GM12878 (cell line): ENCODE measurements around the gene BTG1. TPM values are rescaled to one million over a fixed set of nuclear protein-coding genes. Genes with fewer than 3 reads are reported as not detected.
A peak's percentile ranks its signal among the peaks of the same experiment; 100 is the strongest.

Experiments used
- ATAC-seq: fragments of 200-7000 bp; cut with Tn5 transposase; 3 replicates; pipeline ENCODE4 v1.9.1; 2020; ENCODE audit warnings: mild to moderate bottlenecking, moderate library complexity
- BruUV-seq: library from RNA; stranded (reverse); fragments of 400-500 nt; replicated peaks from 2 replicates; lab custom pipeline; 2021; lab: Mats Ljungman, UMichigan
- CTCF ChIA-PET: fragments of 300-600 bp; sonication (Branson Sonifier 250); formaldehyde crosslinking; extraction: SDS; loops from one replicate; lab custom pipeline; 2021; ENCODE audit warnings: inconsistent platforms; lab: Yijun Ruan, JAX
- POLR2A ChIA-PET: fragments of 350-600 bp; formaldehyde crosslinking; extraction: SDS; loops from one replicate; lab custom pipeline; 2021; ENCODE audit warnings: inconsistent platforms; lab: Charles Lee
- RAD21 ChIA-PET: fragments of 300-600 bp; sonication (Branson Sonifier 250); formaldehyde crosslinking; loops from one replicate; lab custom pipeline; 2023; ENCODE audit warnings: antibody characterized with exemption; ENCODE audit not compliant: unreplicated experiment; lab: Charles Lee
- SMC1A ChIA-PET: fragments of 300-600 bp; sonication (Branson Sonifier 250); formaldehyde crosslinking; loops from one replicate; lab custom pipeline; 2023; ENCODE audit not compliant: unreplicated experiment, uncharacterized antibody; lab: Charles Lee
- DNase-seq: peaks from one replicate; pipeline ENCODE4 v3.0.0-alpha.2; 2011; ENCODE audit warnings: low read depth, low spot score
- FAIRE-seq: peaks from 3 replicates; lab custom pipeline; 2011; peaks lifted over from hg19 to GRCh38; lab: Jason Lieb, UNC
- H2AFZ ChIP-seq: 2 replicates; pipeline ENCODE4 v1.6.0; 2011; ENCODE audit warnings: low read depth, low read length, control low read depth; ENCODE audit not compliant: control insufficient read depth
- H3K27ac ChIP-seq: 2 replicates; pipeline ENCODE4 v1.5.1; 2011; ENCODE audit warnings: control low read depth; ENCODE audit not compliant: control insufficient read depth, insufficient read depth
- H3K27me3 ChIP-seq, 2 experiments: replicated peaks in 1 of 2; 2 replicates each; pipeline versions ENCODE4 v1.6.0 to v1.6.1; 2011; ENCODE audit warnings: low read length in 1 of 2; ENCODE audit not compliant: control insufficient read depth in 2 of 2, insufficient read depth in 2 of 2
- H3K36me3 ChIP-seq, 2 experiments: 2 replicates each; pipeline ENCODE4 v1.5.1; 2011; ENCODE audit warnings: low read length in 1 of 2; ENCODE audit not compliant: control insufficient read depth in 2 of 2, insufficient read depth in 2 of 2
- H3K4me1 ChIP-seq: 2 replicates; pipeline ENCODE4 v1.6.1; 2011; ENCODE audit warnings: mild to moderate bottlenecking, low read length, moderate library complexity, mixed read lengths; ENCODE audit not compliant: control insufficient read depth, insufficient read depth
- H3K4me2 ChIP-seq: 2 replicates; pipeline ENCODE4 v1.6.0; 2011; ENCODE audit warnings: control low read depth; ENCODE audit not compliant: control insufficient read depth, insufficient read depth
- H3K4me3 ChIP-seq: fragments of 200-600 bp; sonication (generic); 2 replicates; pipeline ENCODE4 v1.5.1; 2016
- H3K79me2 ChIP-seq: 2 replicates; pipeline ENCODE4 v1.6.0; 2011; ENCODE audit warnings: low read length; ENCODE audit not compliant: control insufficient read depth, insufficient read depth
- H3K9ac ChIP-seq: 2 replicates; pipeline ENCODE4 v1.8.0; 2011; ENCODE audit warnings: low read length, control low read depth, mixed read lengths; ENCODE audit not compliant: control insufficient read depth, insufficient read depth
- H3K9me3 ChIP-seq: replicated peaks from 3 replicates; pipeline ENCODE4 v1.5.1; 2011; ENCODE audit warnings: mild to moderate bottlenecking, low read length; ENCODE audit not compliant: control insufficient read depth, insufficient read depth
- H4K20me1 ChIP-seq: 2 replicates; pipeline ENCODE4 v1.6.0; 2011; ENCODE audit not compliant: control insufficient read depth, insufficient read depth
- CBFB ChIP-seq: IDR thresholded peaks from 2 replicates; pipeline ENCODE4 v1.6.1; 2016; ENCODE audit warnings: antibody characterized with exemption, low read depth
- FOXM1 ChIP-seq: IDR thresholded peaks from 2 replicates; pipeline ENCODE4 v1.6.1; 2012; ENCODE audit warnings: low read depth, mild to moderate bottlenecking, inconsistent platforms, low read length, moderate library complexity
- HDGF ChIP-seq: fragments of 450-650 bp; IDR thresholded peaks from 2 replicates; pipeline ENCODE4 v1.6.1; 2016; ENCODE audit warnings: antibody characterized with exemption
- IKZF1 ChIP-seq: fragments of 450-650 bp; conservative IDR thresholded peaks from 2 replicates; pipeline ENCODE4 v1.6.1; 2017; ENCODE audit warnings: antibody characterized with exemption, mild to moderate bottlenecking
- IKZF2 ChIP-seq, 2 experiments: fragments of 450-650 bp; IDR thresholded peaks; 2 replicates each; pipeline ENCODE4 v1.6.1; 2017; ENCODE audit warnings: mild to moderate bottlenecking in 2 of 2, moderate library complexity in 2 of 2
- JUNB ChIP-seq: IDR thresholded peaks from 2 replicates; pipeline ENCODE4 v1.6.1; 2016; ENCODE audit warnings: antibody characterized with exemption, mild to moderate bottlenecking
- MYC ChIP-seq: IDR thresholded peaks from 2 replicates; pipeline ENCODE4 v1.6.1; 2011; ENCODE audit warnings: mild to moderate bottlenecking, low read length, moderate library complexity, inconsistent platforms; ENCODE audit not compliant: insufficient read depth, insufficient replicate concordance, insufficient read length, severe bottlenecking
- NFIC ChIP-seq: IDR thresholded peaks from 2 replicates; pipeline ENCODE4 v1.6.1; 2012; ENCODE audit warnings: low read depth, mild to moderate bottlenecking, inconsistent platforms, low read length, moderate library complexity
- NR2C2 ChIP-seq: IDR thresholded peaks from 2 replicates; pipeline ENCODE4 v1.6.1; 2011; ENCODE audit warnings: borderline replicate concordance, low read depth; ENCODE audit not compliant: control insufficient read depth, insufficient read length
- POLR2AphosphoS5 ChIP-seq: IDR thresholded peaks from 2 replicates; pipeline ENCODE4 v1.6.1; 2011; ENCODE audit warnings: mild to moderate bottlenecking, low read length, inconsistent platforms
- SKIL ChIP-seq: fragments of 450-650 bp; IDR thresholded peaks from 2 replicates; pipeline ENCODE4 v1.6.1; 2017; ENCODE audit warnings: mild to moderate bottlenecking, low read depth, inconsistent platforms; ENCODE audit not compliant: poor library complexity, severe bottlenecking
- STAT3 ChIP-seq: IDR thresholded peaks from 2 replicates; pipeline ENCODE4 v1.6.1; 2011; ENCODE audit warnings: low read depth, low read length, improper control_type of control experiment
- YY1 ChIP-seq: IDR thresholded peaks from 2 replicates; pipeline ENCODE4 v1.6.1; 2011; ENCODE audit warnings: low read depth, mild to moderate bottlenecking, low read length
- ZBED1 ChIP-seq: IDR thresholded peaks from 2 replicates; pipeline ENCODE4 v1.6.1; 2016; ENCODE audit warnings: borderline replicate concordance
- ZNF207 ChIP-seq: fragments of 450-650 bp; IDR thresholded peaks from 2 replicates; pipeline ENCODE4 v1.6.1; 2014; ENCODE audit warnings: antibody characterized with exemption, mild to moderate bottlenecking, borderline replicate concordance
- ZNF24 ChIP-seq: fragments of 450-650 bp; IDR thresholded peaks from 2 replicates; pipeline ENCODE4 v1.6.1; 2017; ENCODE audit warnings: antibody characterized with exemption, mild to moderate bottlenecking
- ZNF622 ChIP-seq: fragments of 450-650 bp; IDR thresholded peaks from 2 replicates; pipeline ENCODE4 v1.6.1; 2017; ENCODE audit warnings: mild to moderate bottlenecking, inconsistent platforms
- WGBS: methylation state at CpG from one replicate; pipeline ENCODE4 v1.1.6; 2016; ENCODE audit warnings: low lambda C conversion rate; ENCODE audit not compliant: insufficient replicate concordance, insufficient coverage; ENCODE audit errors: missing lambda C conversion rate; 5-methylcytosine and 5-hydroxymethylcytosine counted together
- in situ Hi-C: fragments of 300-500 bp; cut with MboI; formaldehyde crosslinking; loops from 9 replicates; pipeline ENCODE4 v1.14.3; 2018; ENCODE audit warnings: mixed read lengths
- intact Hi-C: fragments of 100-400 bp; cut with micrococcal nuclease; formaldehyde crosslinking; loops from one replicate; pipeline ENCODE4 v1.14.2; 2022; ENCODE audit not compliant: unreplicated experiment
- polyA plus RNA-seq, 11 experiments: library from polyadenylated mRNA; depleted of rRNA in 4 of 11; unstranded in 6 of 11; stranded (reverse) in 5 of 11; fragments of >200 nt; fragmentation: Nextera tagmentation in 4 of 11; fragmentation: Illumina TruSeq in 1 of 11; extraction: Ambion mirVana in 4 of 11; extraction: Trizol in 1 of 11; gene quantifications; 1 replicate in 1 of 11; 2 replicates in 10 of 11; pipeline versions ENCODE4 v1.2.1 to v1.2.3, GENCODE V29; 2011 to 2016; ENCODE audit warnings: inconsistent platforms in 2 of 11, missing spikeins in 2 of 11, low read depth in 1 of 11
- total RNA-seq, 4 experiments: library from RNA; depleted of rRNA in 3 of 4; stranded (reverse); fragments of >200 nt in 3 of 4; fragmentation: Illumina TruSeq in 1 of 4; extraction: Trizol in 1 of 4; gene quantifications; 2 replicates each; pipeline versions ENCODE4 v1.2.1 to v1.2.3, GENCODE V29; 2013 to 2021
- TF ChIP-seq, protein P1 (sequence below): IDR thresholded peaks from 2 replicates; pipeline ENCODE4 v1.6.1; 2012; ENCODE audit warnings: low read length, inconsistent platforms
- TF ChIP-seq, protein P2 (sequence below): fragments of 450-650 bp; IDR thresholded peaks from 2 replicates; pipeline ENCODE4 v1.6.1; 2018; ENCODE audit warnings: mild to moderate bottlenecking, low read depth, moderate library complexity; ENCODE audit not compliant: partially characterized antibody

BTG1 gene
- total and polyA plus RNA-seq, 10 of the 15 experiments (the other 5 are each of a cell fraction or from before 2014, with no cell fraction given): 23.7 to 194 (median 56.4) TPM

- in situ Hi-C loops (no loop called here), intact Hi-C loops (loop anchor here (5.0 kb wide), 2 partner anchors 176 to 216 kb away; no protein-coding TSS in a partner anchor)
- Histone ChIP-seq H3K9ac (peak overlapping the region; percentile 38; the same call in 1 of the 2 replicates), H3K79me2 (no peaks in the 10 kb centered on the region), H3K4me3 (peak overlapping the region; percentile 24; the same call in 1 of the 2 replicates), H3K4me1 (peaks cover 28% of the 10 kb centered on the region), H3K27me3 (no peaks in the 10 kb centered on the region), H3K27ac (peak overlapping the region; percentile 77), H3K9me3 (no peaks in the 10 kb centered on the region; the same call in 2 of the 3 replicates), H3K36me3 (no peaks in the 10 kb centered on the region), H3K4me2 (peak overlapping the region; percentile 86), H2AFZ (peak overlapping the region; percentile 74), H4K20me1 (no peaks in the 10 kb centered on the region)
- FAIRE-seq (no peak), DNase-seq (no peak), ATAC-seq (peak; percentile 63)
- WGBS: 0% methylated on average over 2 of the region's 2 CpGs
- ChIA-PET SMC1A (interaction anchor here (0.7 to 3.2 kb wide), 4 partner anchors 14 to 40 kb away, joined by 3 to 9 read pairs (median 4); partner anchors contain the start of gene BTG1), POLR2A (interaction anchor here (0.6 to 3.3 kb wide), 3 partner anchors 13 to 40 kb away, joined by 3 to 23 read pairs (median 4); partner anchors contain the start of gene BTG1), CTCF (interaction anchor here (0.9 to 1.8 kb wide), 3 partner anchors 10 to 40 kb away, joined by 3 to 4 read pairs (median 3); partner anchors contain the start of gene BTG1), RAD21 (interaction anchor here (1.4 to 2.0 kb wide), 3 partner anchors 26 to 40 kb away, joined by 3 to 8 read pairs (median 8); partner anchors contain the start of gene BTG1)
- BruUV-seq: no TSS peak
- no peak for TF ChIP-seq ZNF207
- no peak for TF ChIP-seq JUNB
- peak; percentile 69 for TF ChIP-seq IKZF1
- TF ChIP-seq, protein P1, sequence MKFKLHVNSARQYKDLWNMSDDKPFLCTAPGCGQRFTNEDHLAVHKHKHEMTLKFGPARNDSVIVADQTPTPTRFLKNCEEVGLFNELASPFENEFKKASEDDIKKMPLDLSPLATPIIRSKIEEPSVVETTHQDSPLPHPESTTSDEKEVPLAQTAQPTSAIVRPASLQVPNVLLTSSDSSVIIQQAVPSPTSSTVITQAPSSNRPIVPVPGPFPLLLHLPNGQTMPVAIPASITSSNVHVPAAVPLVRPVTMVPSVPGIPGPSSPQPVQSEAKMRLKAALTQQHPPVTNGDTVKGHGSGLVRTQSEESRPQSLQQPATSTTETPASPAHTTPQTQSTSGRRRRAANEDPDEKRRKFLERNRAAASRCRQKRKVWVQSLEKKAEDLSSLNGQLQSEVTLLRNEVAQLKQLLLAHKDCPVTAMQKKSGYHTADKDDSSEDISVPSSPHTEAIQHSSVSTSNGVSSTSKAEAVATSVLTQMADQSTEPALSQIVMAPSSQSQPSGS: 0 out of 2 replicates have a peak, but pooled peaks have one; percentile 9
- no peak for TF ChIP-seq NR2C2
- TF ChIP-seq IKZF2 (IDR thresholded peaks at IDR 0.05): peak; percentile 49 to 60
- TF ChIP-seq, protein P2, sequence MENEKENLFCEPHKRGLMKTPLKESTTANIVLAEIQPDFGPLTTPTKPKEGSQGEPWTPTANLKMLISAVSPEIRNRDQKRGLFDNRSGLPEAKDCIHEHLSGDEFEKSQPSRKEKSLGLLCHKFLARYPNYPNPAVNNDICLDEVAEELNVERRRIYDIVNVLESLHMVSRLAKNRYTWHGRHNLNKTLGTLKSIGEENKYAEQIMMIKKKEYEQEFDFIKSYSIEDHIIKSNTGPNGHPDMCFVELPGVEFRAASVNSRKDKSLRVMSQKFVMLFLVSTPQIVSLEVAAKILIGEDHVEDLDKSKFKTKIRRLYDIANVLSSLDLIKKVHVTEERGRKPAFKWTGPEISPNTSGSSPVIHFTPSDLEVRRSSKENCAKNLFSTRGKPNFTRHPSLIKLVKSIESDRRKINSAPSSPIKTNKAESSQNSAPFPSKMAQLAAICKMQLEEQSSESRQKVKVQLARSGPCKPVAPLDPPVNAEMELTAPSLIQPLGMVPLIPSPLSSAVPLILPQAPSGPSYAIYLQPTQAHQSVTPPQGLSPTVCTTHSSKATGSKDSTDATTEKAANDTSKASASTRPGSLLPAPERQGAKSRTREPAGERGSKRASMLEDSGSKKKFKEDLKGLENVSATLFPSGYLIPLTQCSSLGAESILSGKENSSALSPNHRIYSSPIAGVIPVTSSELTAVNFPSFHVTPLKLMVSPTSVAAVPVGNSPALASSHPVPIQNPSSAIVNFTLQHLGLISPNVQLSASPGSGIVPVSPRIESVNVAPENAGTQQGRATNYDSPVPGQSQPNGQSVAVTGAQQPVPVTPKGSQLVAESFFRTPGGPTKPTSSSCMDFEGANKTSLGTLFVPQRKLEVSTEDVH: no peak
- 0 out of 2 replicates have a peak, but pooled peaks have one; percentile 15 for TF ChIP-seq YY1
- TF ChIP-seq MYC: no peak
- TF ChIP-seq NFIC: peak; percentile 80
- no peak for TF ChIP-seq ZNF622
- no peak; the same call in 1 of the 2 replicates for TF ChIP-seq ZNF24
- TF ChIP-seq FOXM1: peak; percentile 62
- TF ChIP-seq SKIL: no peak
- 0 out of 2 replicates have a peak, but pooled peaks have one; percentile 27 for TF ChIP-seq CBFB
- no peak for TF ChIP-seq POLR2AphosphoS5
- no peak for TF ChIP-seq ZBED1
- no peak for TF ChIP-seq STAT3
- TF ChIP-seq HDGF: no peak
Measured at GRCh38 chr12:92186038-92186470, 40.4 kb upstream of the BTG1 start.
